Kidney (tissue), 14 donors: ENCODE measurements around the gene PIGM. TPM values are rescaled to one million over a fixed set of nuclear protein-coding genes. Genes with fewer than 3 reads are reported as not detected.

ENCODE experiments used
- DNase-seq, 5 donors: peaks; one replicate each; pipeline ENCODE4 v3.0.0-alpha.2; 2013 to 2020
- FAIRE-seq: peaks from 2 replicates; lab custom pipeline; 2012; peaks lifted over from hg19 to GRCh38; lab: Jason Lieb, UNC
- H3K27ac ChIP-seq, 2 donors: one replicate each; pipeline ENCODE4 v1.7.0; 2013; ENCODE audit warnings: low read depth in 2 of 2, low read length in 2 of 2, inconsistent platforms in 1 of 2
- H3K27me3 ChIP-seq: one replicate; pipeline ENCODE4 v1.7.1; 2013; ENCODE audit warnings: low read length, inconsistent platforms; ENCODE audit not compliant: control insufficient read depth, insufficient read depth
- H3K36me3 ChIP-seq, 3 donors: one replicate each; pipeline versions ENCODE4 v1.7.0 to v1.7.1; 2013; ENCODE audit warnings: low read length in 3 of 3, control low read depth in 1 of 3, inconsistent platforms in 1 of 3; ENCODE audit not compliant: insufficient read depth in 3 of 3, control insufficient read depth in 2 of 3
- H3K4me1 ChIP-seq, 3 donors: one replicate each; pipeline versions ENCODE4 v1.7.0 to v1.7.1; 2013; ENCODE audit warnings: low read length in 3 of 3, inconsistent platforms in 1 of 3, low read depth in 1 of 3; ENCODE audit not compliant: control insufficient read depth in 2 of 3, insufficient read depth in 2 of 3
- H3K4me3 ChIP-seq, 3 donors: one replicate each; pipeline versions ENCODE4 v1.7.0 to v1.8.1; 2013; ENCODE audit warnings: low read length in 3 of 3, control low read depth in 1 of 3, inconsistent platforms in 1 of 3
- H3K9ac ChIP-seq, 3 donors: one replicate each; pipeline versions ENCODE4 v1.7.0 to v1.7.1; 2013; ENCODE audit warnings: low read length in 3 of 3, control low read depth in 1 of 3, inconsistent platforms in 1 of 3
- H3K9me3 ChIP-seq, 3 donors: one replicate each; pipeline versions ENCODE4 v1.7.0 to v1.7.1; 2013; ENCODE audit warnings: low read length in 3 of 3, control low read depth in 1 of 3, inconsistent platforms in 1 of 3; ENCODE audit not compliant: control insufficient read depth in 2 of 3, insufficient read depth in 1 of 3
- intact Hi-C: fragments of 100-400 bp; cut with DNase I; formaldehyde crosslinking; loops from one replicate; pipeline ENCODE4 v1.11.1; 2022
- polyA plus RNA-seq: library from polyadenylated mRNA; stranded (reverse); fragments of 350-450 nt; fragmentation: Illumina TruSeq; extraction: RNeasy Lipid Tissue Mini Kit (QIAGEN cat#74804); gene quantifications from one replicate; pipeline ENCODE4 v1.2.3, GENCODE V29; 2014; ENCODE audit warnings: low read depth, low replicate concordance; ENCODE audit not compliant: insufficient read depth
- total RNA-seq: library from RNA; stranded (reverse); fragmentation: NEBNext Ultra II Directional; extraction: Animal tissue kit (Norgen Biotek cat#: 25700); gene quantifications from one replicate; pipeline ENCODE4 v1.2.1, GENCODE V29; 2021
- TF ChIP-seq, protein P1 (sequence below): IDR thresholded peaks from 3 replicates; pipeline ENCODE4 v1.5.1; 2012; ENCODE audit warnings: mild to moderate bottlenecking, moderate library complexity, borderline replicate concordance; ENCODE audit not compliant: insufficient read depth; ENCODE audit errors: extremely low read depth
- donor health status: control.
- donor health status: control.
- donor health status: control.
- donor health status: control.
- donor health status: control.
- donor health status: DM: yes; HTN: yes; CAD: no.
- donor health status: Normal renal cell carcinoma (clear cell type).

PIGM gene
- total and polyA plus RNA-seq, 2 donors from 2014 or later: 3.3 to 8.5 TPM

DNA sequence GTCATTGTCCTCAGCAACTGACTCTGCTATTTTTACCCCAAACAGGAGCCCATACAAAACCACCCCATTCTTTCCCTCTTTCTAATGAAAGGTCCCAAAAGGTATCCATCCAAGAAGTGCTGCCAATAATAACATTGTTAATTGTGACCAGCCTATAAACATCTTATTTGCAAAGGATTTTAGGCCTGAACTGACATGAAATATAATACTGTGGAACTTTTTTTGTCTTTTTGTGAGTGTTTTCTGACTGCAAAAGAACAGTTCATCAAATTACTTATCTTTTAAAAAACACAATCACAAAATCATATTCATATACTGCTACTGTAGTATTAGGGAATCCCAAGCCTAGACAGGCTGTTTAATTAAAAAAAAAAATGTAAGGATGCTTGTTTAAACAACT, 3.4 kb downstream of the PIGM start:
- no peak overlapping the region for H3K9ac ChIP-seq
- H3K27ac ChIP-seq: no peak overlapping the region
- H3K36me3 ChIP-seq: no peaks in the 10 kb centered on the region
- no peaks in the 10 kb centered on the region for H3K9me3 ChIP-seq
- TF ChIP-seq, protein P1, sequence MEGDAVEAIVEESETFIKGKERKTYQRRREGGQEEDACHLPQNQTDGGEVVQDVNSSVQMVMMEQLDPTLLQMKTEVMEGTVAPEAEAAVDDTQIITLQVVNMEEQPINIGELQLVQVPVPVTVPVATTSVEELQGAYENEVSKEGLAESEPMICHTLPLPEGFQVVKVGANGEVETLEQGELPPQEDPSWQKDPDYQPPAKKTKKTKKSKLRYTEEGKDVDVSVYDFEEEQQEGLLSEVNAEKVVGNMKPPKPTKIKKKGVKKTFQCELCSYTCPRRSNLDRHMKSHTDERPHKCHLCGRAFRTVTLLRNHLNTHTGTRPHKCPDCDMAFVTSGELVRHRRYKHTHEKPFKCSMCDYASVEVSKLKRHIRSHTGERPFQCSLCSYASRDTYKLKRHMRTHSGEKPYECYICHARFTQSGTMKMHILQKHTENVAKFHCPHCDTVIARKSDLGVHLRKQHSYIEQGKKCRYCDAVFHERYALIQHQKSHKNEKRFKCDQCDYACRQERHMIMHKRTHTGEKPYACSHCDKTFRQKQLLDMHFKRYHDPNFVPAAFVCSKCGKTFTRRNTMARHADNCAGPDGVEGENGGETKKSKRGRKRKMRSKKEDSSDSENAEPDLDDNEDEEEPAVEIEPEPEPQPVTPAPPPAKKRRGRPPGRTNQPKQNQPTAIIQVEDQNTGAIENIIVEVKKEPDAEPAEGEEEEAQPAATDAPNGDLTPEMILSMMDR: no peak
- H3K4me1 ChIP-seq: peaks cover 0 to 14% (median 13%) of the 10 kb centered on the region in 3 donors
- no peak overlapping the region for H3K4me3 ChIP-seq
- intact Hi-C loops: no loop called here
- no peaks in the 10 kb centered on the region for H3K27me3 ChIP-seq
- DNase-seq: no peak
- FAIRE-seq: no peak

DNA sequence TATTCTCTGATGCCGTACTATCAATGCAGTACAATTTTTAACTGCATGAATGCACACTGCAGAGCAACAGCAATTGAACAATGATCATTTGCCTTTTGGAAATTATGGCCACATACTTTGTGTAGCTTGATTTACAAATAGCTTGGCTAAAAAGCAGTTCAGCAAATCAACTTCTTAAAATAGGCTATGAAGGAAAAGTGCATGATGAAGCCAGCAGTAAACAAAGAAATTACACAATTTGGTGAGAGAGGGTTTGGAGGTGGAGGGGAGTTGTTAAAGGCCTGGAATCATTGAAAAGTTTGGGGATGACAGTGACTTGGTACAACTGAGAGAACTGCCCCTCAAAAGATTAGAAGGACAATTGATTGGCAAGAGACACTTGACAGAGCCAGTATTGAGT, 6.5 kb downstream of the PIGM start:
- H3K27ac ChIP-seq: no peak overlapping the region
- DNase-seq (no peak), FAIRE-seq (no peak)
- H3K4me3 ChIP-seq: no peak overlapping the region
- H3K4me1 ChIP-seq: peaks cover 0 to 6% (median 2%) of the 10 kb centered on the region in 3 donors
- no peaks in the 10 kb centered on the region for H3K9me3 ChIP-seq
- no peaks in the 10 kb centered on the region for H3K36me3 ChIP-seq
- TF ChIP-seq, protein P1: no peak
- H3K9ac ChIP-seq: no peak overlapping the region
- intact Hi-C loops: no loop called here
- no peaks in the 10 kb centered on the region for H3K27me3 ChIP-seq

DNA sequence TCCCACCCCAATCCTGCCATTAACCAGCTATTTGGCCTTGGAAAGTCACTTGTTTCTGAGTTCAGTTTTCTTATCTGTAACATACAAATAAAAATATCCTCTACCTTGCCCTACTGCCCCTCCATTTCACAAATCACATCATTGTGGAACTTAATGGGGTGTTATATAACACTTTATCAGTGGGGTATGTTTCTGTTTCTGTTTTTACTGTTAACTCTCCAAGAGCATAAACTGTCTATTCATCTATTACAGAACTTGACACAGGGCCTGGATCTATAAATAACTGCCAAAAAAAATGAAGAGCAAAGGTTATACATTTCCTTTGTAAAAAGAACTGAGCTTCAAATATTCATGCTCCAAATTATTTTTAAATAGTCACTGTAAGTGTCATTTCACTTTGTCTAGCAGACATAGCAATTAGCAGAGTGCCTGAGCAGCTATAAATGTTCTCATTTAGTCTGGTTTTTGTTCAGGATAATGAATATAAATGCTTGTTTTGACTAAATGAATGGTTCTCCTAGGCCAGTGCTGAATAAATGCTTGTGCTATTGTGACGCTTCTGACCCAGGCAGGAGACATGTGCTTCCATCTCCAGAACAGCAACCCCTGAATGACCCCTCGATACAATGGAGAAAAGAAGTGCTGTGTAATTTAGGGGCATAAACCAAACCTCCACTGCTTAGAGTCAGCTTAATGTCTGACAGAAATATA, 7.4 kb downstream of the PIGM start:
- TF ChIP-seq, protein P1: no peak
- H3K36me3 ChIP-seq: no peaks in the 10 kb centered on the region
- FAIRE-seq: no peak
- H3K27ac ChIP-seq: no peak overlapping the region
- no peak overlapping the region for H3K4me3 ChIP-seq
- H3K9me3 ChIP-seq: no peaks in the 10 kb centered on the region
- H3K4me1 ChIP-seq: peaks cover 0 to 2% (median 0%) of the 10 kb centered on the region in 3 donors
- peak in 1 of 5 donors; percentile 16 for DNase-seq
- no peak overlapping the region for H3K9ac ChIP-seq
- H3K27me3 ChIP-seq: no peaks in the 10 kb centered on the region
- intact Hi-C loops: no loop called here
